AG04449 (cell line): ENCODE measurements around the gene VPS36.
"Not testable (repeated sequence)": the region's sequence is repeated elsewhere in the genome, so short reads cannot be mapped to it uniquely, and the experiment has no call there.

Experiments
- CTCF ChIA-PET: fragments of 350-600 bp; formaldehyde crosslinking; extraction: SDS; loops from one replicate; lab custom pipeline; 2021; ENCODE audit warnings: antibody characterized with exemption; lab: Yijun Ruan, JAX
- POLR2A ChIA-PET: fragments of 400-600, 350-600 bp; formaldehyde crosslinking; extraction: SDS; loops from one replicate; lab custom pipeline; 2020; ENCODE audit warnings: antibody characterized with exemption, inconsistent platforms; lab: Yijun Ruan, JAX
- DNase-seq: peaks from one replicate; pipeline ENCODE4 v3.0.0-alpha.2; 2010; ENCODE audit warnings: low read depth, low spot score
- H3K4me3 ChIP-seq: 2 replicates; pipeline ENCODE4 v1.5.1; 2011; ENCODE audit warnings: low read depth, mild to moderate bottlenecking, control low read depth, low read length
- CTCF ChIP-seq: IDR thresholded peaks from one replicate; pipeline ENCODE4 v1.5.1; 2011; ENCODE audit warnings: mild to moderate bottlenecking, moderate library complexity, low read length, control low read depth, inconsistent platforms; ENCODE audit not compliant: insufficient read depth; ENCODE audit errors: missing control alignments

VPS36 gene

GRCh38 chr13:52374389-52374788 is 76.0 kb downstream of the VPS36 start:
- CTCF ChIA-PET: interaction anchor here (1.7 kb wide), 1 partner anchor 77 kb away, joined by 5 read pairs; no protein-coding TSS in a partner anchor
- no peak for DNase-seq
- TF ChIP-seq CTCF: no peak
- POLR2A ChIA-PET: no interaction called here
- no peak overlapping the region for H3K4me3 ChIP-seq

- CTCF ChIA-PET, H3K4me3 ChIP-seq, POLR2A ChIA-PET, DNase-seq: not testable (repeated sequence)
Observed at GRCh38 chr13:52373277-52373676, 77.2 kb downstream of the VPS36 start.

GRCh38 chr13:52371736-52372247 is 78.6 kb downstream of the VPS36 start:
- ChIA-PET POLR2A (interaction anchor here (0.7 kb wide), 1 partner anchor 19 kb away, joined by 3 read pairs; no protein-coding TSS in a partner anchor), CTCF (interaction anchor here (1.5 kb wide), 1 partner anchor 26 kb away, joined by 3 read pairs; no protein-coding TSS in a partner anchor)
- no peak for DNase-seq
- TF ChIP-seq CTCF: no peak
- H3K4me3 ChIP-seq: no peak overlapping the region

- DNase-seq: no peak
- ChIA-PET POLR2A (no interaction called here), CTCF (interaction anchor here (1.0 to 1.3 kb wide), 2 partner anchors 10 to 84 kb away, joined by 3 read pairs; partner anchors contain the start of gene VPS36)
Observed at GRCh38 chr13:52366291-52366690, 84.1 kb downstream of the VPS36 start.

More at GRCh38 chr13:52366291-52366690, 84.1 kb downstream of the VPS36 start:
- no peak for TF ChIP-seq CTCF
- no peak overlapping the region for H3K4me3 ChIP-seq
